BLaER1 treated with 17β-estradiol and CSF1 and Interleukin-3, amounts not matched to agents 10 nM and 100 nM (cell line): ENCODE data around the gene CCL25.

ENCODE experiments used
- H3K27ac ChIP-seq, 11 experiments: shearing (Covaris generic); formaldehyde crosslinking; 2 replicates each; pipeline ENCODE4 v1.8.1; 2022
- H3K27me3 ChIP-seq, 11 experiments: shearing (Covaris generic); formaldehyde crosslinking; 2 replicates each; pipeline ENCODE4 v1.8.1; 2022
- H3K36me3 ChIP-seq, 11 experiments: shearing (Covaris generic); formaldehyde crosslinking; 2 replicates each; pipeline ENCODE4 v1.8.1; 2022
- H3K4me1 ChIP-seq, 10 experiments: shearing (Covaris generic); formaldehyde crosslinking; 2 replicates each; pipeline ENCODE4 v1.8.1; 2022
- H3K4me2 ChIP-seq, 11 experiments: shearing (Covaris generic); formaldehyde crosslinking; 2 replicates each; pipeline ENCODE4 v1.8.1; 2022
- H3K4me3 ChIP-seq, 10 experiments: shearing (Covaris generic); formaldehyde crosslinking; 2 replicates each; pipeline ENCODE4 v1.8.1; 2022
- H3K9ac ChIP-seq, 11 experiments: shearing (Covaris generic); formaldehyde crosslinking; 2 replicates each; pipeline ENCODE4 v1.8.1; 2022
- H3K9me3 ChIP-seq, 11 experiments: shearing (Covaris generic); formaldehyde crosslinking; replicated peaks in 1 of 11; 2 replicates each; pipeline ENCODE4 v1.8.1; 2022
- H4K20me1 ChIP-seq, 11 experiments: shearing (Covaris generic); formaldehyde crosslinking; 2 replicates each; pipeline ENCODE4 v1.8.1; 2022
- Cebpa-rat ChIP-seq, 11 experiments: shearing (Covaris generic); IDR thresholded peaks; 2 replicates each; pipeline ENCODE4 v1.8.1; 2022

CCL25 gene, protein sequence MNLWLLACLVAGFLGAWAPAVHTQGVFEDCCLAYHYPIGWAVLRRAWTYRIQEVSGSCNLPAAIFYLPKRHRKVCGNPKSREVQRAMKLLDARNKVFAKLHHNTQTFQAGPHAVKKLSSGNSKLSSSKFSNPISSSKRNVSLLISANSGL

DNA sequence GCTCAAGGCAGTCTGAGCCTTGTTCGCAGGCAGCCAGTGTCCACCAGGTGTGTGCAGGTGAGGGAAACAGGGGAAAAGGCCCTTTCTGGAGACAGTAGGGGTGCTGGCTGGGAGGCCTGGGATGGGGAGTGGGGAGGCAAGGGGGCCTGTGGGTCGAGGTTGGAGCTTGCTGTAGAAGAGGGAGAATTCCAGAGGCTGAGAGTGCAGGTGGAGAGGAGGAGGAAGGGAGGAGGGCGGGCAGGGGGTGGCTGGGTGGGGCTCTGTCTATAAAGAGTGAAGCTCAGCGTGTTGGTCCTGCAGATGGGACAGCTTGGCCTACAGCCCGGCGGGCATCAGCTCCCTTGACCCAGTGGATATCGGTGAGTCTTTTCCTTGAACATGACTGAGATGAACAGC, at the start of gene CCL25:
Gene CCL25 (plus strand): TSS at position 297 of the 396 bp plus-strand sequence. CDS start 290 bp downstream, outside the sequence.
- Histone ChIP-seq H3K36me3 (no peaks in the 10 kb centered on the region), H3K9me3 (no peaks in the 10 kb centered on the region), H3K4me2 (peak within 1 kb of the TSS; percentile 74 to 95 (median 85)), H3K4me3 (peak within 1 kb of the TSS in 1 of 10 experiments; percentile 35; a peak in 2 of 20 replicates), H3K27ac (peak within 1 kb of the TSS in 8 of 11 experiments; percentile 51 to 79 (median 72); a peak in 15 of 22 replicates), H4K20me1 (no peaks in the 10 kb centered on the region), H3K27me3 (no peaks in the 10 kb centered on the region), H3K4me1 (peaks cover 15 to 38% (median 27%) of the 10 kb centered on the region in 10 experiments), H3K9ac (peak within 1 kb of the TSS in 5 of 11 experiments; percentile 36 to 51 (median 48); a peak in 6 of 22 replicates)
- no peak for TF ChIP-seq Cebpa-rat (IDR thresholded peaks at IDR 0.05)

DNA sequence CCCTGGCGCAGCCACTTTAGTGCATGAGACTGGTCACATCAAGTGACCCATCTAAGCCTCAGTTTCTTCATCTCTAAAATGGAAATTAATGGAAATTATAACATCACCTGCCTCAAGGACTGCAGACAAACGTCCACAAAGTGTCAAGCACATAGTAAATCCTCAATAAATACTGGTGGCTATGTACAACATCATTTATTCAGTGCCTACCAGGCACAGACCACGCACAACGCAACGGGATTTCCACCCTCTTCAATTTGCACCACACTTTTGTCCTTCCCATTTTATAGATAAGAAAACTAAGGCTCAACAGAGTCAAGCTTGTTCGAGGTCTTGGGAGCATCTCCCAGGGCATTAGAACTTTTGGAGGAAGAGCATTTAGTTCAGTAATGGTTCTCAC, 48.6 kb upstream of the CCL25 start:
- peaks cover 58 to 63% (median 61%) of the 10 kb centered on the region in 11 experiments for H4K20me1 ChIP-seq
- H3K9me3 ChIP-seq, result no peaks in the 10 kb centered on the region
- H3K36me3 ChIP-seq, result peaks cover 19 to 41% (median 35%) of the 10 kb centered on the region in 11 experiments
- no peak for TF ChIP-seq Cebpa-rat (IDR thresholded peaks at IDR 0.05)
- H3K27ac ChIP-seq, result peak overlapping the region in 8 of 11 experiments; percentile 80 to 93 (median 84); a peak in 9 of 22 replicates
- H3K4me1 ChIP-seq, result peaks cover 51 to 66% (median 58%) of the 10 kb centered on the region in 10 experiments
- H3K4me3 ChIP-seq, result peak overlapping the region; percentile 71 to 95 (median 80)
- peak overlapping the region; percentile 84 to 93 (median 89); a peak in 21 of 22 replicates for H3K9ac ChIP-seq
- H3K4me2 ChIP-seq, result peak overlapping the region; percentile 82 to 98 (median 91)
- no peaks in the 10 kb centered on the region for H3K27me3 ChIP-seq

DNA sequence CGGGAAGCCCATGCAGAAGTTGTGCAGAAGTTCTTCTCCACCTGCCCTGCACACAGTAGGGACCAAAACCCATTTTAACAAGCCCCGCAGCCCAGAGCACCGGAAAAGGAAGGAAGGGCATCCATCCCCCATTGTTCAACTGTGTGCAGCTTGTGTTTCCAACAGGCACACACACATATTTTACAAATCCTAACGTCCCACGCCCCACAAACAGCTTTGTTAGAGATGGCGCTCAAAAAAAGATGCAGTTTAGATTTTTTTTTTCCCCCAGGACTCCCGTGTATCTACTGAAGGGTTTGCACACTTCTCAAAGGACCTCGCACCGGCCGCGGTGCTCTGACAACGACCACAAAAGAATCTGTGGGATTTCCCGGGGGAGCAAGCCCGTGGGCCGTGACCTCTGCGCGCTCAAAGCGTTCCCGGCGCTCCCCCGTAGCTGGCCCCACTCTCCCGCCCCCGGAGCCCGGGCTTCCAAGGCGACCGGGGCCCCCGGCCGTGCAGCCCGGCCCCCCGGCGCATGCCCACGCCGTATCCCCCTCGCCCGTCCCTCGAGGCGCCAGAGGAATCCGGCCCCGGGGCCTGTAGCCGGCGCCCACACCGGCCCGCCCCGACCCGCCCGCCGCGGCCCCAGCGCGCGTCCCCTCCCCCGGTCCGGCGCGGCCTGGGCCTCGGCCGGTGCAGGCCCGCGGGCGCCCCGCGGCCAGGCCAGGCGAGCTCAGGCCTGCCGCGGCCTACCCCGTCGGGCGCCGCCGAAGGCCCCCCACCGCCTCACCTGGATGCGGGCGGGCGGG, 47.6 kb upstream of the CCL25 start:
- Histone ChIP-seq H4K20me1 (peaks cover 49 to 53% (median 52%) of the 10 kb centered on the region in 11 experiments), H3K27ac (peak overlapping the region; percentile 48 to 93 (median 83); a peak in 21 of 22 replicates), H3K4me1 (peaks cover 46 to 59% (median 53%) of the 10 kb centered on the region in 10 experiments), H3K9me3 (no peaks in the 10 kb centered on the region), H3K4me3 (peak overlapping the region; percentile 71 to 95 (median 80)), H3K4me2 (peak overlapping the region; percentile 82 to 98 (median 91)), H3K36me3 (peaks cover 12 to 39% (median 29%) of the 10 kb centered on the region in 11 experiments), H3K9ac (peak overlapping the region; percentile 84 to 93 (median 89)), H3K27me3 (no peaks in the 10 kb centered on the region)
- TF ChIP-seq Cebpa-rat (IDR thresholded peaks at IDR 0.05), result no peak

DNA sequence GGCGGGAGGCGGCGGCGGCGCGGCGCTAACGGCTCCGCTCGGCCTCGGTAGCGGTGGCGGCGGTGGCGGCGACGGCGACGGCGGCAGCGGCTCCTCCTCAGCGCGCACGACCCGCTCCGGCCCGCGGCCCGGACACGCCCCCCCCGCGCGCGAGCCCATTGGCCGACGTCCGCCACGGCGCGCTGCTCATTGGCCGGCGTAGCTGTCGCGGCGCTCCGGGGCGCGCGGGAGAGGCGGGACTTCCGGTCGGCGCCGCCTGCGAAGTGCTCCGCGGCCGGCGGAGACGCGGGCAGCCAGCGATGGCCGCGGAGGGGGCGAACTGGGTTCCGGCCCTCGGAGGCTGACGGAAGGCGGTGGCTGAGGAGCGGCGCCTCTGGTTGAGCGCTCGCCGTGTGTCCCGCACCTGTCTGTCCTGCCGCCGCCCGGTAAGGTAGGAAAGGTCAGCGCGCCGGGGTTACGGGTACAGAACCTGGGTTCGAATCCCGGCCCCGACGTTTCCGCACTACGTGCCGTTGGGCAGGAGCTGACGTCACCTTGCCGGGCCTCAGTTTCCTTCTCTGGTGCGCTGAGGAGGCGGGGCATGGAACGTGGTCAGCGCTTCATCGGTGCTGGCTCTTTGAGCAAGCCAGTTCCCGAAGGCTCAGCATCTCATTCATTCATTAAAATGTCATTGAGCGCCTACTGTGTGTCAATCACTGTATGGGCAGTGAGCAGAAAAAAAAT, 46.9 kb upstream of the CCL25 start, which contains the start of gene ELAVL1:
Gene ELAVL1 (minus strand): TSS at position 108 of the 723 bp plus-strand sequence. CDS start 13,826 bp downstream, outside the sequence.
- H4K20me1 ChIP-seq, result peaks cover 41 to 46% (median 44%) of the 10 kb centered on the region in 11 experiments
- peak within 1 kb of the TSS; percentile 84 to 93 (median 89) for H3K9ac ChIP-seq
- peak within 1 kb of the TSS; percentile 71 to 95 (median 80) for H3K4me3 ChIP-seq
- H3K27me3 ChIP-seq, result no peaks in the 10 kb centered on the region
- no peaks in the 10 kb centered on the region for H3K9me3 ChIP-seq
- peak within 1 kb of the TSS; percentile 83 to 98 (median 94) for H3K4me2 ChIP-seq
- H3K4me1 ChIP-seq, result peaks cover 38 to 51% (median 46%) of the 10 kb centered on the region in 10 experiments
- TF ChIP-seq Cebpa-rat (IDR thresholded peaks at IDR 0.05), result no peak
- peaks cover 8 to 39% (median 22%) of the 10 kb centered on the region in 11 experiments; a peak in 21 of 22 replicates for H3K36me3 ChIP-seq
- peak within 1 kb of the TSS; percentile 73 to 93 (median 83) for H3K27ac ChIP-seq

DNA sequence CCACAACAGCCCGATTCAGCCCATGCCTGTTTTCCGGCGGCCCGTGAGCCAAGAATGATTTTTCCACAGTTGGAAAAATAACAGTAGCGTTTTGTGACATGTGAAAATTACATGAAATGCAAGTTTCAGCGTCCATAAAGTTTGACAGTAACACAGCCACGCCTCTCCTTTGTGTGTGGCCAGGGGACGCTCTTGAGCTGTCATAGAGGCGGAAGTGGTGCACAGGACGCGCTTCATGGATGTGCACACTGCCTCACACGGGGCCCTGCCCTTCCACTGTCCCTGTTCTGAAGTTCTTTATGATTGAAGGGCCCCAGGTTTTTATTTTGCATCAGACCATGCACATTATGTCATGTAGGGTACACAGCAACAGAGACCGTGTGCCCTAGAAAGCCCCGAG, 34.8 kb upstream of the CCL25 start:
- Histone ChIP-seq H3K27me3 (no peaks in the 10 kb centered on the region), H4K20me1 (no peaks in the 10 kb centered on the region), H3K4me2 (peak overlapping the region; percentile 7 to 37 (median 23); a peak in 10 of 22 replicates), H3K9me3 (no peaks in the 10 kb centered on the region), H3K9ac (peak overlapping the region in 2 of 11 experiments; percentile 12 to 19; a peak in 1 of 22 replicates), H3K36me3 (no peaks in the 10 kb centered on the region), H3K27ac (peak overlapping the region in 5 of 11 experiments; percentile 11 to 42 (median 13); a peak in 3 of 22 replicates), H3K4me3 (no peak overlapping the region), H3K4me1 (peaks cover 9 to 37% (median 24%) of the 10 kb centered on the region in 10 experiments; a peak in 19 of 20 replicates)
- no peak for TF ChIP-seq Cebpa-rat (IDR thresholded peaks at IDR 0.05)

DNA sequence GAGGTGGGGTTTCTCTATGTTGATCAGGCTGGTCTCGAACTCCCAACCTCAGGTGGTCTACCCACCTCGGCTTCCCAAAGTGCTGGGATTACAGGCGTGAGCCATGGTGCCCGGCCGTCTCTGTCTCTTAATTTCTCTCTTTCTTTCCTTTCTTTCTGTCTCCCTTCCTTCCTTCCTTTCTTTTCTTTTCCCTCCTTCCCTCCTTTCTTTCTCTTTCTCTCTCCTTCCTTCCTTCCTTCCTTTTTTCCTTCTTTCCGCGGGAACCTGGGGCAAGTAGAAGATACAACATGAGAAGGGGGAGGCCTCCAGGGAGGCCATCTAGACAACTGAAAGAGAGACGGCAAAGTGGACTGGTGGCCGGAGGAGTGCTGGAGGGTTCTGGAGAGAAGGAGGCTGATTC, 31.9 kb upstream of the CCL25 start:
- peaks cover 9 to 37% (median 24%) of the 10 kb centered on the region in 10 experiments; a peak in 19 of 20 replicates for H3K4me1 ChIP-seq
- no peaks in the 10 kb centered on the region for H3K36me3 ChIP-seq
- H3K9me3 ChIP-seq, result no peaks in the 10 kb centered on the region
- no peaks in the 10 kb centered on the region for H3K27me3 ChIP-seq
- H3K4me3 ChIP-seq, result no peak overlapping the region
- H4K20me1 ChIP-seq, result no peaks in the 10 kb centered on the region
- no peak for TF ChIP-seq Cebpa-rat (IDR thresholded peaks at IDR 0.05)
- H3K4me2 ChIP-seq, result peak overlapping the region in 8 of 11 experiments; percentile 11 to 62 (median 46); a peak in 14 of 22 replicates
- no peak overlapping the region for H3K27ac ChIP-seq
- peak overlapping the region in 1 of 11 experiments; percentile 46; a peak in 1 of 22 replicates for H3K9ac ChIP-seq

DNA sequence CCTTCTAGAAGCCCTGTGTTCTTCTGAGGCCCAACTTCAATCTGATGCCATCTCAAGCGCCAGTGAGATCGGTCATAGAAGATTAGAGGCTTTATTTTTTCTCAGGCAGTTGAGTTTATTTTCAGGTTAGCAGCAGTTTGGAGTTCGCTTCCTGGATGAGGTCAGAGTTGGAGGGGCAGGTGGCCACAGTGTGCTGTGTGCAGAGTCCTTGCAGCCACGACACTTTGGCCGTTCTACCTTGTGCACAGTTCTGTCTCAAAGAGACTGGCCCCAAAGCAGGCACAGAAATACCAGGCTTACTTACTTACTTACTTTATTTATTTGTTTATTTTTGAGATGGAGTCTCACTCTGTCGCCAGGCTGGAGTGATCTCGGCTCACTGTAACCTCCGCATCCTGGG, 31.2 kb upstream of the CCL25 start:
- Histone ChIP-seq H3K36me3 (no peaks in the 10 kb centered on the region), H3K27ac (peak overlapping the region in 2 of 11 experiments; percentile 10 to 20; a peak in 1 of 22 replicates), H3K4me3 (no peak overlapping the region), H3K4me1 (peaks cover 9 to 33% (median 23%) of the 10 kb centered on the region in 10 experiments; a peak in 19 of 20 replicates), H3K9me3 (no peaks in the 10 kb centered on the region), H4K20me1 (no peaks in the 10 kb centered on the region), H3K9ac (peak overlapping the region in 3 of 11 experiments; percentile 7 to 46 (median 33); a peak in 1 of 22 replicates), H3K4me2 (peak overlapping the region in 8 of 11 experiments; percentile 11 to 62 (median 46); a peak in 14 of 22 replicates), H3K27me3 (no peaks in the 10 kb centered on the region)
- TF ChIP-seq Cebpa-rat (IDR thresholded peaks at IDR 0.05), result no peak

DNA sequence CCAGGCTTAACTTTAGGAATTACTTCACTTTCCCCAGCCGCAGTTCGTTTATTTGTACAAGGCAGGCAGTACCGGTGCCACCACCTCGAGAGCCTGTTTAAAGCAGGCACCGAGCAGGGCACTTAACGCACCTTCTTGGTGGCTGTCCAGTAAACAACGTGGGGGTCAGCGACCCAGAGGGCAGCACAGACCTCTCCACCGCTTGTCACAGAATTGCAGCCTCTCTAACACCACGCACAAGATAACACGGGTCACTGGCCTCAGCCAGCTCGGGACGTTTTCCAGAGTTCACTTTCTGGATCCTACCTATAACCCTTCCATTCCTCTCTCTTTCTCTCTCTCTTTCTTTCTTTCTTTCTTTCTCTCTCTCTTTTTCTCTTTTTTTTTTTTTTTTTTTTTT, 30.3 kb upstream of the CCL25 start:
- Histone ChIP-seq H3K4me2 (no peak overlapping the region), H3K9ac (no peak overlapping the region), H3K27ac (no peak overlapping the region), H3K9me3 (no peaks in the 10 kb centered on the region), H3K27me3 (no peaks in the 10 kb centered on the region), H3K4me1 (peaks cover 9 to 28% (median 23%) of the 10 kb centered on the region in 10 experiments; a peak in 19 of 20 replicates), H3K36me3 (no peaks in the 10 kb centered on the region), H4K20me1 (no peaks in the 10 kb centered on the region), H3K4me3 (no peak overlapping the region)
- TF ChIP-seq Cebpa-rat (IDR thresholded peaks at IDR 0.05), result no peak
